Smooth muscle cell (in vitro differentiated cells): Measurements from ENCODE around the gene EVA1C. TPM values are rescaled to one million over a fixed set of nuclear protein-coding genes. Genes with fewer than 3 reads are reported as not detected.

Experiments used
- DNase-seq: peaks from one replicate; lab custom pipeline; 2025; ENCODE audit not compliant: unreplicated experiment; lab: John Stamatoyannopoulos, UW
- H2AFZ ChIP-seq: fragments of 200-600 bp; sonication (generic); 2 replicates; pipeline ENCODE4 v1.6.0; 2016; ENCODE audit warnings: antibody characterized with exemption, low read depth, mild to moderate bottlenecking
- H3F3A ChIP-seq: fragments of 200-600 bp; sonication (generic); 2 replicates; pipeline ENCODE4 v1.6.0; 2017; ENCODE audit warnings: antibody characterized with exemption, low read depth
- H3K27ac ChIP-seq: fragments of 200-600 bp; sonication (generic); 2 replicates; pipeline ENCODE4 v1.5.1; 2016; ENCODE audit warnings: low read depth, mild to moderate bottlenecking
- H3K27me3 ChIP-seq: fragments of 200-600 bp; sonication (generic); 2 replicates; pipeline ENCODE4 v1.6.1; 2016; ENCODE audit warnings: low read depth, mild to moderate bottlenecking
- H3K36me3 ChIP-seq: fragments of 200-600 bp; sonication (generic); 2 replicates; pipeline ENCODE4 v1.5.1; 2016; ENCODE audit warnings: low read depth
- H3K4me1 ChIP-seq: fragments of 200-600 bp; sonication (generic); 2 replicates; pipeline ENCODE4 v1.5.1; 2016; ENCODE audit warnings: low read depth
- H3K4me2 ChIP-seq: fragments of 200-600 bp; sonication (generic); 2 replicates; pipeline ENCODE4 v1.6.0; 2016; ENCODE audit warnings: mild to moderate bottlenecking
- H3K4me3 ChIP-seq: fragments of 200-600 bp; sonication (generic); 2 replicates; pipeline ENCODE4 v1.5.1; 2016; ENCODE audit warnings: mild to moderate bottlenecking
- H3K79me2 ChIP-seq: fragments of 200-600 bp; sonication (generic); 2 replicates; pipeline ENCODE4 v1.6.0; 2016; ENCODE audit warnings: low read depth, mild to moderate bottlenecking
- H3K9ac ChIP-seq: fragments of 200-600 bp; sonication (generic); 2 replicates; pipeline ENCODE4 v1.6.0; 2016; ENCODE audit warnings: low read depth
- H3K9me3 ChIP-seq: fragments of 200-600 bp; sonication (generic); replicated peaks from 2 replicates; pipeline ENCODE4 v1.5.1; 2016; ENCODE audit warnings: low read depth
- H4K20me1 ChIP-seq: fragments of 200-600 bp; sonication (generic); 2 replicates; pipeline ENCODE4 v1.6.0; 2016; ENCODE audit warnings: low read depth
- CTCF ChIP-seq: fragments of 200-600 bp; sonication (generic); IDR thresholded peaks from 2 replicates; pipeline ENCODE4 v1.5.1; 2017; ENCODE audit warnings: borderline replicate concordance, mild to moderate bottlenecking, antibody characterized with exemption; ENCODE audit not compliant: insufficient read depth, poor library complexity, severe bottlenecking
- WGBS: methylation state at CpG from one replicate; pipeline ENCODE4 v1.1.7; 2016; ENCODE audit warnings: low lambda C conversion rate; 5-methylcytosine and 5-hydroxymethylcytosine counted together
- polyA plus RNA-seq: library from polyadenylated mRNA; unstranded; fragments of >200 nt; fragmentation: Nextera tagmentation; extraction: Ambion mirVana; gene quantifications from 2 replicates; pipeline ENCODE4 v1.2.1, GENCODE V29; 2016
- total RNA-seq: library from RNA; depleted of rRNA; stranded (reverse); fragments of >200 nt; gene quantifications from 2 replicates; pipeline ENCODE4 v1.2.3, GENCODE V29; 2014

Gene EVA1C
- total and polyA plus RNA-seq, 2 experiments from 2014 or later, result 1.9 to 3.7 TPM

- H4K20me1 ChIP-seq, result no peaks in the 10 kb centered on the region
- H3K27me3 ChIP-seq, result no peaks in the 10 kb centered on the region
- no peak for DNase-seq
- H3K4me1 ChIP-seq, result peaks cover 4% of the 10 kb centered on the region
- H3K4me2 ChIP-seq, result no peak overlapping the region
- H3K79me2 ChIP-seq, result no peaks in the 10 kb centered on the region
- no peaks in the 10 kb centered on the region for H3K36me3 ChIP-seq
- no peaks in the 10 kb centered on the region for H3K9me3 ChIP-seq
- H3K9ac ChIP-seq, result no peak overlapping the region
- no peak overlapping the region for H3K27ac ChIP-seq
- no peak overlapping the region for H3K4me3 ChIP-seq
- no peaks in the 10 kb centered on the region for H3F3A ChIP-seq
- H2AFZ ChIP-seq, result no peak overlapping the region
- WGBS, result 91% methylated on average over 16 of the region's 16 CpGs
- TF ChIP-seq CTCF, result no peak
These were observed 72.3 kb downstream of the EVA1C start for GRCh38 chr21:32484706-32485380.

- Histone ChIP-seq H3K4me3 (no peak overlapping the region), H3K4me2 (peak overlapping the region; percentile 72), H3K4me1 (peaks cover 32% of the 10 kb centered on the region), H4K20me1 (no peaks in the 10 kb centered on the region), H3K79me2 (no peaks in the 10 kb centered on the region), H3K9me3 (no peaks in the 10 kb centered on the region), H2AFZ (no peak overlapping the region), H3F3A (peaks cover 20% of the 10 kb centered on the region), H3K36me3 (no peaks in the 10 kb centered on the region), H3K9ac (no peak overlapping the region), H3K27me3 (no peaks in the 10 kb centered on the region), H3K27ac (peak overlapping the region; percentile 91)
- WGBS, result 79% methylated on average over 3 of the region's 3 CpGs
- no peak for DNase-seq
- no peak for TF ChIP-seq CTCF
These were observed 79.9 kb downstream of the EVA1C start for GRCh38 chr21:32492376-32492775.

GRCh38 chr21:32494934-32495709 lies 82.6 kb downstream of the EVA1C start:
- H2AFZ ChIP-seq, result peak overlapping the region; percentile 39
- no peaks in the 10 kb centered on the region for H3K27me3 ChIP-seq
- H3K9me3 ChIP-seq, result no peaks in the 10 kb centered on the region
- H3K4me2 ChIP-seq, result peak overlapping the region; percentile 72
- H4K20me1 ChIP-seq, result no peaks in the 10 kb centered on the region
- peaks cover 41% of the 10 kb centered on the region for H3K4me1 ChIP-seq
- no peaks in the 10 kb centered on the region for H3K36me3 ChIP-seq
- WGBS, result 31% methylated on average over 10 of the region's 10 CpGs
- no peaks in the 10 kb centered on the region for H3K79me2 ChIP-seq
- H3F3A ChIP-seq, result peaks cover 25% of the 10 kb centered on the region
- DNase-seq, result no peak
- no peak for TF ChIP-seq CTCF
- H3K27ac ChIP-seq, result peak overlapping the region; percentile 91
- peak overlapping the region; percentile 73 for H3K9ac ChIP-seq
- H3K4me3 ChIP-seq, result no peak overlapping the region

GRCh38 chr21:32496568-32496967 lies 84.1 kb downstream of the EVA1C start:
- H3F3A ChIP-seq, result peaks cover 25% of the 10 kb centered on the region

More at GRCh38 chr21:32496568-32496967, 84.1 kb downstream of the EVA1C start:
- Histone ChIP-seq H3K4me1 (peaks cover 41% of the 10 kb centered on the region), H4K20me1 (no peaks in the 10 kb centered on the region), H3K36me3 (no peaks in the 10 kb centered on the region), H3K79me2 (no peaks in the 10 kb centered on the region), H2AFZ (no peak overlapping the region), H3K9me3 (no peaks in the 10 kb centered on the region), H3K27me3 (no peaks in the 10 kb centered on the region), H3K4me3 (no peak overlapping the region), H3K9ac (no peak overlapping the region), H3K4me2 (no peak overlapping the region), H3K27ac (no peak overlapping the region)
- TF ChIP-seq CTCF, result no peak
- no peak for DNase-seq
- 93% methylated on average over 6 of the region's 6 CpGs for WGBS
